Measurements from ENCODE around the gene POLDIP3.

The POLDIP3 gene

DNA sequence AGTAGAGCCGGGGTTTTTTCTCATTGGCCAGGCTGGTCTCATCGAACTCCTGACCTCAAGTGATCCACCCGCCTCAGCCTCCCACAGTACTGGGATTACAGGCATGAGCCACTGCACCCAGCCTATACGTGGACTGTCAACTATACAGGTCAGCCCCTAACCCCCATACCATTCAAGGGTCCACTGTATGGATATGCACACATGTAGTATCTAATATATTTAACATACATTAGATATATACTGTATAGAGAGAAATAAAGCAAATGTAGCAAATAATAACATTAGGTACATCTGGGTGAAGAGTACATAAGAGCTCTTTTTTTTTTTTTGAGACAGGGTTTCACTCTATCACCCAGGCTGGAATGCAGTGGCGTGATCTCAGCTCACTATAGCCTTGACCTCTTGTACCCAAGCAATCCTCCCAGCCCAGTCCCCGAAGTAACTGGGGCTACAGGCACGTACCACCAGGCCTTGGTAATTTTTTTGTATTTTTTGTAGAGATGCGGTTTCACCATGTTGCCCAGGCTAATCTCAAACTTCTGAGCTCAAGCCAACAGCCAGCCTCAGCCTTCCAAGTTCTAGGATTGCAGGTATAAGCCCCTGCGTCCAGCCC is 27.2 kb upstream of the POLDIP3 start:
- DNase-seq (ENCODE audit: low spot score): no peak

DNA sequence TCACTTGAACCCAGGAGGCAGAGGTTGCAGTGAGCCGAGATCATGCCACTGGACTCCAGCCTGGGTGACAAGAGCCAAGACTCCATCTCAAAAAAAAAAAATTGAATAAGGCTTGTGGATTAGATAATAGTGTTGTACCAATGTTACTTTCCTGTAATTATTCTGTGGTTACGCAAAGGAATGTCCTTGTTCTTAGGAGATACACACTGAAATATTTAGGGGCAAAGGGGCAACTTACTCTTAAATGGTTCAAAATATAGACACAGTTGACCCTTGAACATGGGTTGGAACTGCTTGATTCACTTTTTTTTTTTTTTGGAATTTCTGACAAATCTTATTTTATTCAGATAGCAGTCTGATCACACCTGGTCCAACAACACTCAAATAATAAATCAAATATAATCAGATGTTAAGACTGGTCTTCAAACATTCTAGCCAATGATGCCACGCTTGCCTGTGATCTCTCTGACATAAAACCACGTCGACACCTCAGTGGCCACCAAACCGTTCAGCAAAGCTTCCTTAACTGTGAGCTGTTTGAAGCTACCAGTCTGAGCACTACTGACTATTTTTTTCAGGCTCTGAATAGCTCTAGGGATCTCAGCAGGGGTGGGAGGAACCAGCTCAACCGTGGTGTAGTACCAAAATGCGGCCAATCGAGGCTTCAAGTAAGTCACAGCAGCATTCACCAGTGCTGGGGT is 25.0 kb upstream of the POLDIP3 start:
- DNase-seq (ENCODE audit: low spot score): no peak

DNA sequence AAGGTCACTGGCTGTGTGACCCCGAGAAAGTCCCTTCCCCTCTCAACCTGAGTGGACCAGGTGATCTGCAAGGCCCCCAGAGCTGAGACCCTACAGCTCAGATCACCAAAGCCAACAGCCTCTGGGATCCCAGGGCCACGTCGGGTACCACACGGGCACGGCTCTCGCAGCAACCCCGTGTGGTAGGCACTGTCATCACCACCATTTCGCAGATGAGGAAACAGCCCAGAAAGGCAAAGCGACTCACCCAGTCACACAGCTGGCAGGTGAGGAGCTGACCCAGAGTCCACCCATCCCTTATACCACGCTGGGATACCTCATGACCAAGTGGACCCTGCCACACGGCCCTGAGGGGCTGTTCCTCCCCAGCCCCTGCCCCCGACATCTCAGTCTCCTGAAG is 22.9 kb upstream of the POLDIP3 start:
- no peak for DNase-seq (ENCODE audit: low spot score)

DNA sequence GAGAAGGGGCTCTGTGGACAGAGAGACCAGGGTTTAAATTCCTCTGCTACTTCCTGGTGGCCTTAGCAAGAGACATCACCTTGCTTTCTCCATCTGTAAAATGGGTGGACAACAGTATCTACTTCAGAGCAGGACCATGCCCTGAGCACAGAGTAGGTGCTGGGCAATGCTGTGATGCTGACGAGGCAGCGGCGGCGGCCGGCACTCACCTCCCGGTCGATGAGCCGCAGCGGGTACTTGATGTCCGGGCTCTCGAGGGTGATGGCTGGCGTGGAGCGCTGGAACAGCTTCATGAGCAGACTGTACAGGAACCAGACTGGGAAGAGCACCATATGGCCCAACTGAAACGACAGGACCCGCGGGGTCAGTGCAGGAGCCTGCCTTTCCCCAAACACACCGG is 21.8 kb upstream of the POLDIP3 start:
- DNase-seq (ENCODE audit: low spot score): no peak

DNA sequence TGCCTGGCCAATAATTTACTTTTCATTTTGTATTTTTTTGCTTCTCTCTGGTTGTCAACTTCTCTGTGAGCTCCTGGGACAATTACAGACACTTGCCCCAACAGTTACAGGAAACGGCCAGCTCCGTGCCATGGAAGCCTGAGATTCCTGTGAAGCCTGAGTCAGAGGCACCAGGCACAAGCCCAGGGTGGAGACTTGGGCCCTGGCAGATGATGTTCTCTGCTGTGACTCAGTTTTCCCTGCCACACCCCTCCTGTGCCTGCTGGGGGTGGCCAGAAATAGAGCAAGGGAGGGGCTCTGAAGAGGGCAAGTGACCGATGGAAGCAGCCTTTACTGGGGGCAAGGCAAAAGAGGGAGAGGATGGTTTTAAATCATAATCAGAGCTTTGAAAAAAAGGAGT is 20.8 kb upstream of the POLDIP3 start:
- DNase-seq (ENCODE audit: low spot score): no peak

DNA sequence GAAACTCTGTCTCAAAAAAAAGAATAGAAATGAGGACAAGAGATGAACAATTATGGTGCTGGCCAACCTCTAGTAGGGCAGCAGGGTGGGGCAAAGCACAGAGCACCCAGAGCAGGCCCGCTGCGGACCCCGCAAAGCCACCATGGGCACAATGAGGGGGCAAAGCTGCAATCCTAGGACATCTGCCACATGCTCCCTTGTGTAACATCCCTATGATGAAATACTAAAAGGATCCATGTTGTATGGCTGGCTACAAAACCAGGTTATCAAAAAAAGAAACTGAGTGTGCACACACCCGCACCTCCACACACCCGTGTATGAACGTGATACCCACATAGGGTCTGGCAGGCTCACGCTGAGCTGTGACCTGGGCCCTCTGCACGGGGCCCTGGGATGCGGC is 18.3 kb upstream of the POLDIP3 start:
- no peak for DNase-seq (ENCODE audit: low spot score)

DNA sequence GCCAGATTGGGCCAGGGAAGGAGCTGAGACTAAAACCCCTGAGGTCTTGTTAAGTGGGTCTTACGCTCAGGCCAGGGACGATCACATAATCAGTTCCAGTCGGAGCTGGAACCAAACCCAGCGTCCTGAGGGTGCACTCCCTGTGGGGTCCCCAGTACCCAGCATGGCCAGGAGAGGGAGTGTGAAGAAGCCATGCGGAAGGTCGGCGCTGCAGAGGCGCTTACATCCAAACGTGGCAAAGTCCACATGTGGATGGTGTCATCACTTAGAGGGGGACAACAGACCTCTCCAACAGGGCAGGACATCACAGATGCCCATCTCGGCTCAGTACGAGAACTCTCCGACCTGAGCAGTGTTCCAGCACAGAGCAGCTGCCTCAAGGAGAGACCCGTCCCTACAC is 17.4 kb upstream of the POLDIP3 start:
- DNase-seq (ENCODE audit: low spot score): no peak

DNA sequence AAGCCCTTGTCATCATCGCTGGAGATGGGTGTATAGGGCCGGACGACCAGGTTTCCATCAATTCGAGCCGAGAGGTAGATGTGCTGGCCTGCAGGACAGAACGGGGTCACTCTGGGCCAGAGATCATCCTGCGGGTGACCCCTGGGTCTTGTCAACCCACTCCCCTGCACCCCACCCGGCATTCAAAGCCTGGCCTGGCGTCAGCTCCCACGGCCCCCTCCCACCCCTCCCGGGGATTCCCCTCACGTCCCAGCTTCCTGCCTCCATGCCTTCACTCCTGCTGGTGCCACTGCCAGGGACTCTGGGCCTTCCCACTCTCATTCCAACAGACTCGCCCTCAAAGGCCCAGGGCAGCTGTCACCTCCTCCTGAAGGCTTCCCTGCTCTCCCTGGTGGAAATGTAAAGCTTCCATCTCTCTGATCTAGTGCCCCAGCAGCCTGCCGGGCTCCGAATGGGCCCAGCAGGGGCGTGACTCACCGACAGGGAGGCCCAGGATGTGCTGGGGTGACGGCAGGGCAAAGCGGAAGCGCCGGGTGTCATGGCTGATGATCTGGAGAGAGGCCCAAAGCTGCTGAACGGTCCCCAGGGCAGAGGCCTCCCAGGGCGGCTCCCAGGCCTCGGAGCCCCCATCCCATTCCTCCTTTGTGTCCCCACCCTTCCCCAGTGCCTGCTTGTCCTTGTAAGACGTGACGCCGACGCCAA is 16.4 kb upstream of the POLDIP3 start:
- DNase-seq (ENCODE audit: low spot score): no peak

DNA sequence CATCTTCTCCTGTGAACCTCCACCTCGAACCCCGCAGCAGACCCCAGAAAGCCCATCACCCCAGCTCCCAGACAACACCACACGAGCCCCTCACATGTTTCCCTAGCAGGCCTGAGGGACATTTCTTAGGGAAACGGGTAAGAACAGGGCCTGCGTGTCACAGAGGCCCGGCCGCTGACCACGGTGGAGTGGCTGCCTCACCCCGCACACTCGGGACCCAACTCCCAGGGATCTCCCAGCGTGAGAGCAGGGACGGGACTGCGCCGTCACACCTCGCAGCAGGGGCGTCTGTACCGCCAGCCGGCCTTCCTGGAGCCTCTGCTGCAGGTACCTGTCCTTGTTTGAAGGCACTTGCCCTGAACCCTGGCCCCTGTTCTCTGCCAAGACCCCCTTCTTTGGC is 15.5 kb upstream of the POLDIP3 start:
- no peak for DNase-seq (ENCODE audit: low spot score)

DNA sequence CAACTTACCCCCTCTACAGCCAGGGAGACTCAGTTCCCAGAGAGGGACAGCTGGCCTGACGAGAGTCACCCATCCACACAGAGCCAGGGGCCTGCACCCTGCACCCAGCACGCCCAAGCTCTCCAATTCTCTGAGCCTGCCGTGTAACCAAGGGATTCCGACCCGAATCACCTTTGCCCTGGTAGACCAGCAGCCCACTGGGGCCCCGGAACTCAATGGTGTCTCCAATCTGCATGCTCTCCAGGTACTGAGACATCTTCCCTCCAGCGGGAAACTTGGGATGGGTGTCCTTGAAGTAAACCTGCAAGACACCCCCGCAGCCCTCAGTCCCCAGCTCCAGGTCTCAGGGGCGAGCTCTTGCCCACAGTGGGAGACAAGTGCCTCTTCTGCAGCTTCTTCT is 13.3 kb upstream of the POLDIP3 start:
- no peak for DNase-seq (ENCODE audit: low spot score)

DNA sequence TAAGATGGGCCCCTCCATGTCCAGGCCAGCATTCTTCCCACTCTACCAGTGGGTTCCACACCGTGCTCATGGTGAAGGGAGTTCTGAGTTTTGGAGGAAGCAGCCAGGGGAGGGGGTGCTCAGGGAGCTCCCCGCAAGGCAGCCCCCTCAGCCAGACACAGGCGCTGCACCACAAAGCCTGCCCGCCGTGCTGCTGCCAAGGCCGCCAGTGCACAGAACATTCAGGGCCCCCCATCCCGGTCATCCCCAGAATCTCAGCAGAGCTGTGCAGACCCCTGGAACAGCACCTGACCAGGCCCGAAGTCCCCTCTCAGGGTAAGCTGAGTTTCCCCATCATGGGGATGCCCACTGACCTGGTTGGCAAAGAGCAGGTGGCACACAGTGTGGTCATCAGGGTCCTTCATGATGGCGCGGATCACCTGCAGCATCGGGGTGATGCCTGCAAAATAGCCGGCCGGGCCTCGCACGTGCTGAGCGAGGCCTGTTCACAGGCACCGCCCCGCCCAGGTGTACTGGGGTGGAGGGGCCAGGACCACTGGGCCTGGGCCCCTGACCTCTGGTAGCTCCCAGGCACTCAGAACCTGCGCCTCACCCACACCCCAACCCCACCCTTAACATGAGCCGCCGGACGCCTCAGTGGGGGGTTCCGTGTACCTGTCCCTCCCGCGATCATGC is 12.4 kb upstream of the POLDIP3 start:
- no peak for DNase-seq (ENCODE audit: low spot score)

DNA sequence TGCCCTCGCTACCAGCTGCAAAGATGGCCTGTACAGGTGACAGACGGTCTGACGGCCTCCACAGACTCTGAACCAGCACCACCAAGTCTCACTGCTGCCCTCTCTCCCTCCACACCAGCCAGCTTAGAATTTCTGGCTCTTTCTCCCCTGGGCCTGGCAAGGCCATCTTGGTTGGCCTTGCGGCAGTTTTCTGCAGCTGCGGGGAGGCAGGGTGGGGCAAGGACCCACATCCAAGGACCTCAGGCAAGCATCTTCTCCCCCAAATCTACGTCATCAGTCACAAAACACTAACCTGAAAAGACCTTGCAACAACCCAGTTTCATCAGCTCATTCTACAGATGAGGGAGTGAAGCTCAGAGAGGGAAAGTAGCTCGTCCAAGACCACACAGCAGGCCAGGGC is 11.7 kb upstream of the POLDIP3 start:
- no peak for DNase-seq (ENCODE audit: low spot score)

DNA sequence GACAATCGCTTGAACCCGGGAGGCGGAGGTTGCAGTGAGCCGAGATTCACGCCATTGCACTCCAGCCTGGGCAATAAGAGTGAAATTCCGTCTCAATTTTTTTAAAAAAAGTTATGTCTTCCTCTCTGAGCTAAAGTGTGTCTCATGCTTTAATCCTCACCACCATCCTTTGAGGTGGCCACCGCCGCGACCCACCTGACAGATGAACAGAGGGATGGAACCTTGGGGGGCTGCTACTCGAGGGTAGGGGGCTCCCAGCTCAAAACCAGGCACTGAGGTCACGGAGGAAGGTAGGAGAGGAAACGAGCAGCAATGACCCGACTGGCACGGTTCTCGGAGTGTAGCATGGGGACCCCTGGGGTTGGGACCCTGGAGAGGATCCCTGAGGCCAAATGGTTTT is 10.7 kb upstream of the POLDIP3 start:
- DNase-seq (ENCODE audit: low spot score): no peak

DNA sequence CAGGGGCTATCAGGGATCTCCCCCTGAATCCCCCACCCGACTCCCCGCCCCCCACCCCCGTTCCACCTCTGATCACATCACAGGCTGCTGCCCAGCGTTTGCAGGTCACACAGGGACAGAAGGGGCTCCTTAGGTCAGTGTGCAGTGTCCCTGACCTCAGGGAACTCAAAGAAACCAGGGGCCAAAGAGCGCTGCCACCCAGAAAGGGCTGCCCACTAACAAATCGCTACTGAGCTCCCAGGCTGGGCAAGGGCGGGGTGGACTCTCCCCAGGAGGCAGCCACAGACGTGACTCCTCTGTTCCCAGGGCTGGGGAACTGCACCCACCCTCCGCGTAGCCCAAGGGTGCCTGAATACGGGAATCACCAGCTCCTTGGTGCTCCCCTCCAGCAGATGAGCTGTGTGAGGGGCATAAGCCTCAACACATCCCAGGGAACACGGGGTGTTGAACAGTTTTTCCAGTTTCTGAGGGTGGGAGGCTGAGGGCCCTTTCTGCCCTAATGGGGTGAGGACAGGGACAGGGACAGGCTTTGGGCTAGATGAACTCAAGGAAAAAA is 9.9 kb upstream of the POLDIP3 start:
- no peak for DNase-seq (ENCODE audit: low spot score)

DNA sequence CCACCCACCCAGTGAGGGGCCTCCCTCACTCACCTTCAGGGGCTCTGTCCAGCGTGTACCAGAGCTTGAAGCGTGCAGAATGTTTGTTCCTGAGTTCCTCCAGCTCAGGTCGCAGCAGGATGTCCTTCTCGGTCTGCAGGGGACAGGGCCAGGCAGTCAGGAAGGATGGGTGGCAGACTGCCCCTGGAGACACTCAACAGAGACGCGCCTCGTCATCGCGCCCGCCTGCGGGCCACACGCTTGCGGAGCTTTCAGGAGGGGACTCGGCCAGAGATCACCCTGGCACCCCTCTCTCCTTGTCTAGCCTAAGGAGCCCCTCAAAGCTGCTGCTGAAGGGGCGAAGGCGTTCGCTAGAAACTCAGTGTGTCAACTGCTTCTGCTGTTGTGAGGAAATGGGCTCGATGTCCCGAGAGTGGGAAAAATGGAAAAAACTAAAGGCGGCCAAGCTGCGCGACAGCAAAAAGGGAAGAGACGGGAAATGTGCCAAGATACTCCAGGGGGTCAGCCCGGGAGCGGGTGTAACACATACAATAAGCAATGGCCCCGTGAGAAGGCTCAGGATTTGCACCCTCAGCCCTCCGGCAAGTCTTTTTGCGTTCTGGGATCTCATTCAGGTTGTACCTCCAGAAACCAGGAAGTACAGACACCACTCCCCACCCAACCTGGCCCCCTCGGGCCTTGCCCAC is 9.2 kb upstream of the POLDIP3 start:
- DNase-seq (ENCODE audit: low spot score): no peak

DNA sequence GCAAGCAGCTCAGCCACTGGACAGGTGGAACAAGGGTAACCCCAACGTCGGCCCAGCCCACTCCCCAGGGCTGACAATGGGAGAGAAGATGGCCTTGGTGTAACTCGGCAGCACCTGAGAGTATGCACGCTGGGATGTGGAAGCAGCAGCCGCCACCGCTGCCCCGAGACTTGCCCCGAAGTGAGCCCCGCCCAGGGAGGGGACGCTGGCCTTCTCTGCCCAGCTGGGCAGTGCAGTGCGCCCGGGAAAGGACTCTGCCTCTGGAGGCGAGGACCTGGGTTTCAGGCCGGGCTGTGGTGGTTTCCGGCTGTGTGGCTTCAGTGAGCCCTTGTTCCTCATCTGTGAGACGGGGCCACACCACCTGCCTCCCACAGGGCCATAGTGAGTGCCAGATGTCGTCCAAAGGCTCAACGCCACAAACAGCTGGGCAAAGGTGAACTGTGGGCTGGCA is 8.6 kb upstream of the POLDIP3 start:
- no peak for DNase-seq (ENCODE audit: low spot score)

DNA sequence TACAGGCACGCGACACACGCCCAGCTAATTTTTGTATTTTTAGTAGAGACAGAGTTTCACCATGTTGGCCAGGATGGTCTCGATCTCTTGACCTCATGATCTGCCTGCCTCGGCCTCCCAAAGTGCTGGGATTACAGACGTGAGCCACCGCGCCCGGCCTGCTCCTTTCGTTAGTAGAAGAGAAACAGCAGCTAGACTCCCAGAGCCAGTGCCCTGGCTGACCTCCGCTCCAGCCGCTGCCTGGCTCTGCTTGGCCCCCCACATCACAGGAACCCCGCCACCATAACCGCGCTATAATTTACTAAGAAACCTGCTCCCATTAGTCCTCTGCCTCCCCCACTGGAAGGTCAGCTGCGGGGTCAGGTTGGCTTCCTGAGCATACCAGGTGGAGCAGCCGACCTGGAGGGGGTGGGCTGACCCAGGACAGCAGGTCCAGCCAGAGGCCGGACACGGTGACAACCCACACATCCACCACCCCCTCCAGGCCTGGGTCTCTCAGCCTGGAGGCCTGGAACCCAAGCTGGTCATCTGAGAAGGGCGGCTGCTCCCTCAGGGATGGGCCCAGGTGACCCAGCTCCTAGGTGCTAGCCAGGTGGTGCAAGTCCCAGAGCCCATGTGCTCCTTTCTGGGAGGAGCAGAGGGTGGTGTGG is 7.5 kb upstream of the POLDIP3 start:
- no peak for DNase-seq (ENCODE audit: low spot score)

DNA sequence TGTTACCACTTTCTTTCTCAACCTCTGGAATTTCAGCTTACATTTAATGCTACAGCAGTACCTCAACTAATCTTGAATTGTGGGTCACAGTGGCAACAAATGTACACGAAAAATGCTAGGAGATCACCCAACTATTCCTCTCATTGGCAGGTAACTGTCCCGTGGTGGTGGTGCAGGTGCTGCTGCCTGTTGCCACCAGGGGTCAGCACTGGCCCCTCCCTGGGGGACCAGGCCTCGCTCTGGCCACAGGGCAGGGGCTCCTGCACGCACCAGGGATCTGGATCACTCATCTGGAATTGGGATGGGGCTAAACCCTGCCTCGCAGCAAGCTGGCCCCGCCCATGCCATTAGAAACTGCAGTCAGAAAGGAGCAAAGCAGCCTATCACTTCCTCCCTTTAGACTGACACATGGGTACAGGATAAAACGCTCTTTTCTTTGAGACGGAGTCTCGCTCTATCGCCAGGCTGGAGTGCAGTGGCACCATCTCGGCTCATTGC is 6.9 kb upstream of the POLDIP3 start:
- peak; percentile 71 for DNase-seq (ENCODE audit: low spot score)

DNA sequence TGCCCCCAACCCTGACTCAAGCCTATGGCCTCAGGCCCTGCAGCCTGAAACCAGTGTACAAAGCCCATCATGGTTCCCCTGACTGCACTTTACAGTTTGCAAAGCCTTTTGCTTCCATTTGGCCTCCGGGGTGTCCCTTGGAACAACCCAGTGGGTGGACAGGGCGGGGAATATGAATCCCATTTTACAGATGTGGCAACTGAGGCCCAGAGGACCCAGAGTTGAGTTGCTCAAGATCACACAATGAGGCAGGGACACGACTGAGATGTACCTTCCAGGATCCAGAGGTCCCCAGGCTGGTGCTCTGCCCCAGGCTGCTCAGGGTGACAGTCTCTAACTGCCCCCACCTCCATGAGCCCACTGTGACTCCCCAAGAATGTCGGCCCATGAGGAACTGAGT is 5.4 kb upstream of the POLDIP3 start:
- no peak for DNase-seq (ENCODE audit: low spot score)

DNA sequence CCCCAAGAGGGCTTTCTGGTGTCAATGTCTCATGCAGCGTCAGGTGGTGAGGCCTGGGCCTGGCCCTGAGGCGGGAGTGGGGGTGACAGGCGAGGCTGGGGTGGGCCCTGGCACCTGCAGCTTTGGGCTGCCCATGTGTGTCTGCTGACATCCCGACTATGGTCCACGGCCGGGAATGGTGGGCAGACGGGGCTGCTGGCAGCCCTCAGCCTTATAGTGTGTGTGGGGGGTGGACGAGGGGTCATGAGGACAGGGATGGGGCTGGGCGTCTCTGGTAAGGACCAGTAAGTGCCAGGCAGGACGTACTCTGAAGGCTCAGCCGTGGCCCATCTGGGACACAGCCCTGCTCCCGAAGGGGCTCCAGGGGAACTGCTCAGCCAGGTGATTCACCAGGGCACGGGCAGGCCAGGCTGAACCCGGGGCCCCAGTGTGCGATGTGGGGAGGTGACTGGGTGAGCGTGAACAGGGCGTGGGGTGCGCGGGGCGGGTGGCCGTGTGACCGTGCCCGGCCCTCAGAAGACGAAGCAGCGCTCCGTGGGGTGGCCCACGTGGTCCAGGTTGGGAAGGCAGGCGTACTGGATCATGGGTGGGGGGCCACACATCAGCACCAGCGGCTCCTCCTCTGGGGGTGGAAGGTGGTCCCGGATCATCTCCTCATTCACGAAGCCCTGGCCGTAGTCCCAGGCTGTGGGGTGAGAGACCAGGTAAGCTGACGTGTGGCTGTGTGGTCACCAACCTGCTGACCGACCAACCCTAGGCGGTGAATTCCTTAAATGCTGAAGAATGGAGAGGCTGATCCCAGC is 4.8 kb upstream of the POLDIP3 start:
- DNase-seq (ENCODE audit: low spot score): no peak

Measured in COLO829 (cell line).